Activated naive CD4-positive, alpha-beta T cell treated with anti-CD3 and anti-CD28 coated beads, Interleukin-2, amount 50 U/mL, for 72 hours (primary cell): ENCODE data around the gene TMEM144. TPM values are rescaled to one million over a fixed set of nuclear protein-coding genes. Genes with fewer than 3 reads are reported as not detected.

Source experiments
- ATAC-seq, 2 donors: fragments of 150-1000 bp; cut with Tn5 transposase; 2 replicates each; pipeline ENCODE4 v1.10.0; 2021; ENCODE audit warnings: mild to moderate bottlenecking in 2 of 2, moderate library complexity in 2 of 2
- DNase-seq, 2 donors: peaks; one replicate each; pipeline ENCODE4 v3.0.0; 2021 to 2022; ENCODE audit warnings: low spot score in 2 of 2
- H3K27ac Mint-ChIP-seq, 2 donors: one replicate each; pipeline ENCODE4 v1.8.0; 2022; ENCODE audit warnings: mild to moderate bottlenecking in 2 of 2, mixed read lengths in 2 of 2
- H3K36me3 Mint-ChIP-seq, 2 donors: one replicate each; pipeline ENCODE4 v1.8.0; 2022; ENCODE audit warnings: mixed read lengths in 2 of 2
- H3K9me3 Mint-ChIP-seq, 2 donors: one replicate each; pipeline ENCODE4 v1.8.0; 2022; ENCODE audit warnings: mixed read lengths in 2 of 2
- total RNA-seq, 2 donors: library from RNA; stranded (reverse); gene quantifications; one replicate each; pipeline ENCODE4 v1.2.3, GENCODE V29; 2022

TMEM144 gene
- total RNA-seq, 2 donors from 2014 or later: 0.60 to 0.71 TPM

- ATAC-seq (no peak), DNase-seq (no peak)
- Mint-ChIP-seq H3K36me3 (no peaks in the 10 kb centered on the region), H3K27ac (no peak overlapping the region), H3K9me3 (peaks cover 0 to 10% of the 10 kb centered on the region in 2 donors)
These were observed 89.7 kb downstream of the TMEM144 start for GRCh38 chr4:158300012-158300411.

GRCh38 chr4:158302076-158302866 is 92.0 kb downstream of the TMEM144 start:
- ATAC-seq: no peak
- H3K36me3 Mint-ChIP-seq: no peaks in the 10 kb centered on the region
- H3K9me3 Mint-ChIP-seq: no peaks in the 10 kb centered on the region
- no peak overlapping the region for H3K27ac Mint-ChIP-seq
- no peak for DNase-seq

GRCh38 chr4:158304694-158305093 is 94.4 kb downstream of the TMEM144 start:
- DNase-seq (no peak), ATAC-seq (no peak)
- Mint-ChIP-seq H3K27ac (no peak overlapping the region), H3K9me3 (peaks cover 0 to 5% of the 10 kb centered on the region in 2 donors), H3K36me3 (no peaks in the 10 kb centered on the region)

Other genes with a start within 250 kb of the TMEM144 start
- gene GASK1B, start 37.5 kb upstream of the TMEM144 start, total RNA-seq: not detected